Erythroblast (primary cell): ENCODE data around the gene EIF2AK3.

Experiments used
- GATA1 ChIP-seq: IDR thresholded peaks from 2 replicates; pipeline ENCODE4 v1.6.1; 2011; ENCODE audit warnings: low read depth, mild to moderate bottlenecking, control low read depth, low read length, moderate library complexity
- POLR2A ChIP-seq: IDR thresholded peaks from 2 replicates; pipeline ENCODE4 v1.6.1; 2011; ENCODE audit warnings: mild to moderate bottlenecking, low read length

- TF ChIP-seq POLR2A: no peak
- TF ChIP-seq GATA1: no peak
Observed at GRCh38 chr2:88614497-88615157, 12.6 kb downstream of the EIF2AK3 start.
